ENCODE results near the gene TMEM214.

TMEM214 gene

DNA sequence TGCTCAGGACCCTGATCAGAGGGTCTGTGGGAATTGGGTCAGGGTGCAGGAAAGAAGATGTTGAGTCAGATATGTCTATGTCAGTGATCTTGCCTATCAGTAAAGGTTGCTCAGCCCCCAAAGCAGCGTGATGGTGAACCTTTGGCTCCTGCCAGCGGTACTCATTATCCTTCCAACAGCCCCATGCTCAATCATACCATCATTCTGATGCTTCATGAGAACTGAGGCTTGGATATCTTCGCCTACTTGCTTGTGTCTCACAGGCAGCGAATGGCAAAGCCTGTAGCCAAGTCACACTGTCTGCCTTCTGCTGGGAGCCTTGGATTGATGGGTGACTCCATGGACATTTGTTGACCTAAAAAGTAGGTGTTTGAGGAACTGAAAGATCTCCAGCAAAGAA lies 19.0 kb upstream of the TMEM214 start:
- no peak for DNase-seq
- peaks cover 10% of the 10 kb centered on the region for H3K4me1 Mint-ChIP-seq
- no peak overlapping the region for H3K27ac Mint-ChIP-seq
- no peak overlapping the region for H3K4me3 Mint-ChIP-seq
- peaks cover 7% of the 10 kb centered on the region for H3K9me3 Mint-ChIP-seq
- TF ChIP-seq, protein P1, sequence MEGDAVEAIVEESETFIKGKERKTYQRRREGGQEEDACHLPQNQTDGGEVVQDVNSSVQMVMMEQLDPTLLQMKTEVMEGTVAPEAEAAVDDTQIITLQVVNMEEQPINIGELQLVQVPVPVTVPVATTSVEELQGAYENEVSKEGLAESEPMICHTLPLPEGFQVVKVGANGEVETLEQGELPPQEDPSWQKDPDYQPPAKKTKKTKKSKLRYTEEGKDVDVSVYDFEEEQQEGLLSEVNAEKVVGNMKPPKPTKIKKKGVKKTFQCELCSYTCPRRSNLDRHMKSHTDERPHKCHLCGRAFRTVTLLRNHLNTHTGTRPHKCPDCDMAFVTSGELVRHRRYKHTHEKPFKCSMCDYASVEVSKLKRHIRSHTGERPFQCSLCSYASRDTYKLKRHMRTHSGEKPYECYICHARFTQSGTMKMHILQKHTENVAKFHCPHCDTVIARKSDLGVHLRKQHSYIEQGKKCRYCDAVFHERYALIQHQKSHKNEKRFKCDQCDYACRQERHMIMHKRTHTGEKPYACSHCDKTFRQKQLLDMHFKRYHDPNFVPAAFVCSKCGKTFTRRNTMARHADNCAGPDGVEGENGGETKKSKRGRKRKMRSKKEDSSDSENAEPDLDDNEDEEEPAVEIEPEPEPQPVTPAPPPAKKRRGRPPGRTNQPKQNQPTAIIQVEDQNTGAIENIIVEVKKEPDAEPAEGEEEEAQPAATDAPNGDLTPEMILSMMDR (IDR thresholded peaks at IDR 0.05) = no peak
- H3K36me3 Mint-ChIP-seq (ENCODE audit: low read depth) = peaks cover 33% of the 10 kb centered on the region
- H3K27me3 Mint-ChIP-seq (ENCODE audit: low read depth, poor library complexity) = peaks cover 3% of the 10 kb centered on the region

DNA sequence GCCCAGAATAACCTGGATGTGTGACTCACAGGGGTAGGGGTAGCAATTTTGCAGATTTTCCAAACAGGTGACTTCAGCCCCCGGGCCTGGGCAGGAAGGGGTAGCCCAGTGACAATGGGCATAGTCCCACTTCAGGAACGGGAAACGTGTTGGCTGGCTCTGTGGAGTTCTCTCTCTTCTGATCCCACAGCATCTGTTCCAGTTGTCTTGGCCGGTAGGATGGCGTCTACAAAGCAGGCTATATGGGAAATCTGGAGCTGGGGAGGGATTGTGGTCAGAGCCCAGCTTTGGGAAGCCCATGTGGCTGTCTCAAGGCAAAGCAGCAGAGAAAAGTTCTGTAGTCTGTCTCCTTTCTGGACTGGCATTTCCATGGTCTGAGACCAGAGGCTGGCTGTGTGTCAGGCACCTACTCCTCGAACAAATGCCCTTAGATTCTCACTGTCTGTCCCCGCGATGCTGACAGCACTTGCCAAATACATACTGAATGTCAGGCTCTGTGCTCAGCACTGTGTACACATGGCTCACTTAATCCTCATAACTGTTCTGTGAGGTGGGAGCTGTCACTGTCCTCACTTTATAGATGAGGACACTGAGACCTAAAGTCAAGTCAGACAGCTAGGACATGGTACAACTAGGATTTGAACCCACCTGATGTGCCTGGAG lies 17.9 kb upstream of the TMEM214 start:
- TF ChIP-seq, protein P1 (IDR thresholded peaks at IDR 0.05) = no peak
- DNase-seq = no peak
- peaks cover 33% of the 10 kb centered on the region for H3K36me3 Mint-ChIP-seq (ENCODE audit: low read depth)
- peaks cover 7% of the 10 kb centered on the region for H3K9me3 Mint-ChIP-seq
- no peak overlapping the region for H3K27ac Mint-ChIP-seq
- peaks cover 18% of the 10 kb centered on the region for H3K4me1 Mint-ChIP-seq
- H3K27me3 Mint-ChIP-seq (ENCODE audit: low read depth, poor library complexity) = peaks cover 3% of the 10 kb centered on the region
- no peak overlapping the region for H3K4me3 Mint-ChIP-seq

DNA sequence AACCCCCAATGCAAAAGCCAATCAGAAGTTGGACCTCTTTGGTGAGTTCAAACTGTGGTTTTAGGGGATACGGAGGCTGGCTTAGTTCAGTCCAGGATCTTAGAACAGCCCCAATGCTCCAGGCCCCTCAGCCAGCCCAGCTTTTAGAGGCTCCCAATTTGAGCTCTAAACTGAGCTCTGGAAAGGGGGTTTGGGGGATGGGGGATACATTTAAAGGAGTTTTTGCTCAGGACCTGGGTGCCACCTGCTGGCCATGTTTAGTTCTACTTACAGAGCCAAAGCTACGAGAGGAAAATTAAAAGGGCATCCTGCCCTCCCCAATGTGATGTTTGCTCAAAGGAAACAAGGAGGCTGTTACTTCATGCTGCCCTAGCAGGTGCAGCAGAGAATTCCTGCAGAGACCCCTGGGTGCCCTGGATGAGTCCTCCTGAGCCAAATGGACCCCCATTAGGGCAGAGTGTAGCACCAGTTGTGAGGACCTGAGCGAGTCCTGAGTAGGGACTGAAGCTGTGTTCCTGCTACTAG lies 15.9 kb upstream of the TMEM214 start:
- H3K36me3 Mint-ChIP-seq (ENCODE audit: low read depth) = peaks cover 28% of the 10 kb centered on the region
- no peaks in the 10 kb centered on the region for H3K27me3 Mint-ChIP-seq (ENCODE audit: low read depth, poor library complexity)
- H3K9me3 Mint-ChIP-seq = peaks cover 7% of the 10 kb centered on the region
- H3K4me3 Mint-ChIP-seq = no peak overlapping the region
- H3K27ac Mint-ChIP-seq = no peak overlapping the region
- peaks cover 37% of the 10 kb centered on the region for H3K4me1 Mint-ChIP-seq
- TF ChIP-seq, protein P1 (IDR thresholded peaks at IDR 0.05) = peak; percentile 62
- peak; percentile 60 for DNase-seq

GRCh38 chr2:27018142-27018541 lies 14.6 kb upstream of the TMEM214 start:
- no peak overlapping the region for H3K4me3 Mint-ChIP-seq
- DNase-seq = no peak
- TF ChIP-seq, protein P1 (IDR thresholded peaks at IDR 0.05) = no peak
- H3K9me3 Mint-ChIP-seq = no peaks in the 10 kb centered on the region
- H3K4me1 Mint-ChIP-seq = peaks cover 42% of the 10 kb centered on the region
- H3K36me3 Mint-ChIP-seq (ENCODE audit: low read depth) = peaks cover 28% of the 10 kb centered on the region
- H3K27ac Mint-ChIP-seq = no peak overlapping the region
- no peaks in the 10 kb centered on the region for H3K27me3 Mint-ChIP-seq (ENCODE audit: low read depth, poor library complexity)

DNA sequence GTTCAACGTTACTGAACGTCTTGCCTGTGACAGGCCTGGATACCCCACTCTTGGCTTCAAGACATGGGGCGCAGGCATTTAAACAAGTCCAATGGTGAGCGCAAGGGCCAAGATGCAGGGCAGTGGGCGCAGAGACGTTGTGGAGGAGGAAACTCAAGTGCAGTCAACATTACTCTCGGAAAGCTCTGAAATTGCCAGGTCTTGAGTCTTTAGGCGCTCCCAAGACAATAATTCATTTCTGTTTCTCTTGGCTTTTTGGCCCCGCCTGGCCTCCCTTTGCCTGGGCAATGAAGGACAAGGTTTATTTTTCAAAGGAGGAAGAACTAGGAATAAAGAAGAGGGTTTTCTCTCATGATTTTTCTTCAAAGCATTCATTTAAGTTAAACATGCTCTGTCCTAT lies 13.3 kb upstream of the TMEM214 start:
- H3K4me1 Mint-ChIP-seq = peaks cover 42% of the 10 kb centered on the region
- H3K27ac Mint-ChIP-seq = no peak overlapping the region
- peaks cover 16% of the 10 kb centered on the region for H3K36me3 Mint-ChIP-seq (ENCODE audit: low read depth)
- H3K27me3 Mint-ChIP-seq (ENCODE audit: low read depth, poor library complexity) = no peaks in the 10 kb centered on the region
- no peak for DNase-seq
- TF ChIP-seq, protein P1 (IDR thresholded peaks at IDR 0.05) = no peak
- H3K9me3 Mint-ChIP-seq = no peaks in the 10 kb centered on the region
- no peak overlapping the region for H3K4me3 Mint-ChIP-seq

All from nephron progenitor cell (in vitro differentiated cells).